Sigmoid colon (tissue), 4 donors: ENCODE data around the gene EVI2B.

Experiments
- CTCF ChIP-seq, 4 experiments: fragments of 450-650 bp in 3 of 4; fragments of 200-600 bp in 1 of 4; IDR thresholded peaks; one replicate each; pipeline ENCODE4 v1.5.1; 2016 to 2019; ENCODE audit warnings: antibody characterized with exemption in 4 of 4, mild to moderate bottlenecking in 3 of 4, moderate library complexity in 2 of 4
- EP300 ChIP-seq, 4 donors: sonication (generic); formaldehyde crosslinking; IDR thresholded peaks; one replicate each; pipeline ENCODE4 v1.6.1; 2017; ENCODE audit warnings: antibody characterized with exemption in 4 of 4
- POLR2A ChIP-seq, 2 donors: fragments of 450-650 bp; IDR thresholded peaks; one replicate each; pipeline ENCODE4 v1.6.1; 2016; ENCODE audit warnings: antibody characterized with exemption in 2 of 2, mild to moderate bottlenecking in 2 of 2, moderate library complexity in 2 of 2
- POLR2AphosphoS5 ChIP-seq, 4 donors: sonication (generic); formaldehyde crosslinking; IDR thresholded peaks; one replicate each; pipeline ENCODE4 v1.6.1; 2017; ENCODE audit warnings: antibody characterized with exemption in 4 of 4

GRCh38 chr17:31321966-31322365, 8.1 kb upstream of the EVI2B start:
- TF ChIP-seq POLR2A (IDR thresholded peaks at IDR 0.05) (no peak), CTCF (IDR thresholded peaks at IDR 0.05) (no peak), POLR2AphosphoS5 (IDR thresholded peaks at IDR 0.05) (no peak), EP300 (IDR thresholded peaks at IDR 0.05) (no peak)
